ENCODE measurements around the gene KRTCAP2. TPM values are rescaled to one million over a fixed set of nuclear protein-coding genes. Genes with fewer than 3 reads are reported as not detected.
A peak's percentile ranks its signal among the peaks of the same experiment; 100 is the strongest.

KRTCAP2 gene
- total RNA-seq, 1 donor from 2014 or later, result 108 TPM

DNA sequence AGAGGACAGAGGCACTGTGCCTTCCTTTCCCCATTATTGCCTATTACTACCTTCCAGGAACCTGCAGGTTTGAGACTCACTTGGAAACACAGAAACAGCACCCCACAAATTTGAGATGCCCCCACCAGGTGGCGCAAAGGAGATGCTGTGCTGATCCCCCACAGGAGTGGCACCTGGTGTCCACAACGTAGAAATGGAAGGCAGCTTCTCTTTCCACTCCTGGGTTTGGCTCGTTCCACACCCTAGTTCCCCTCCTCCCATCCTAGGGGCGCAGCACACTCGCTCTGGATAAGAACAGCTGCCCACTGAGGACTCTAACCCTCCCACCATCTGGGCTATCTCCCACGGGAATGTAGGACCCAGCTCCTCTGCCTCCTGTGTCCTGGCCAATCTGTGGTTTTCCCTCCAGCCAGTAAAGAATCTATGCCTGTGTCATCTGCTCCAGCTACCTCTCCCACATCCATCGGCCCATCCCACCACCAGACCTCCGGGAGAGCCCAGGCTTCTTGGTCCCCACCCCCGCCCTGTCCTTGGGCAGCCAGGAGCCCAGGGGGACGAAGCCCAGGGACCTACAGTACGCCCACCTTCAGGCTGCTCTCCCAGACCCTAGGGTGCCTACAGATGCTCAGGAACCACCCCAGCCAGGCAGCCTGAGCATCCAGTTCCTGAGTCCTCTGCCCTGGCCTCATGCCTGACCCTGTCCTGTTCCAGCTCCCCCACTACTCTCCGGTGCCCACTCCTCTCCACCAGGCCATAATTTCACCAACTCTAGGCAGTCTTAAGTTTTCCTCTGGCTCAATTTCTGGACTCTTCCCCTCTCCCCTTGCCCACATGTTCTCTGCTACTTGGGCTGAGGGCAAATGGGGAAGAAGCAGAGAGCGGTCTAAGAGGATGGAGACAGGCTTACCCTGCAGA lies 34.0 kb upstream of the KRTCAP2 start:
- H3K9me3 Mint-ChIP-seq (ENCODE audit: unreplicated experiment), result peaks cover 27% of the 10 kb centered on the region
- peaks cover 22% of the 10 kb centered on the region for H3K27me3 Mint-ChIP-seq (ENCODE audit: unreplicated experiment)
- H3K4me3 Mint-ChIP-seq (ENCODE audit: unreplicated experiment), result peak overlapping the region; percentile 90

GRCh38 chr1:155205969-155206593 lies 33.0 kb upstream of the KRTCAP2 start:
- Mint-ChIP-seq H3K27me3 (ENCODE audit: unreplicated experiment) (peaks cover 24% of the 10 kb centered on the region), H3K9me3 (ENCODE audit: unreplicated experiment) (peaks cover 27% of the 10 kb centered on the region), H3K36me3 (ENCODE audit: unreplicated experiment) (peaks cover 4% of the 10 kb centered on the region), H3K27ac (ENCODE audit: unreplicated experiment) (peak overlapping the region; percentile 75), H3K4me1 (ENCODE audit: low read depth, unreplicated experiment) (peaks cover 14% of the 10 kb centered on the region), H3K4me3 (ENCODE audit: unreplicated experiment) (peak overlapping the region; percentile 81)
- TF ChIP-seq, protein P1, sequence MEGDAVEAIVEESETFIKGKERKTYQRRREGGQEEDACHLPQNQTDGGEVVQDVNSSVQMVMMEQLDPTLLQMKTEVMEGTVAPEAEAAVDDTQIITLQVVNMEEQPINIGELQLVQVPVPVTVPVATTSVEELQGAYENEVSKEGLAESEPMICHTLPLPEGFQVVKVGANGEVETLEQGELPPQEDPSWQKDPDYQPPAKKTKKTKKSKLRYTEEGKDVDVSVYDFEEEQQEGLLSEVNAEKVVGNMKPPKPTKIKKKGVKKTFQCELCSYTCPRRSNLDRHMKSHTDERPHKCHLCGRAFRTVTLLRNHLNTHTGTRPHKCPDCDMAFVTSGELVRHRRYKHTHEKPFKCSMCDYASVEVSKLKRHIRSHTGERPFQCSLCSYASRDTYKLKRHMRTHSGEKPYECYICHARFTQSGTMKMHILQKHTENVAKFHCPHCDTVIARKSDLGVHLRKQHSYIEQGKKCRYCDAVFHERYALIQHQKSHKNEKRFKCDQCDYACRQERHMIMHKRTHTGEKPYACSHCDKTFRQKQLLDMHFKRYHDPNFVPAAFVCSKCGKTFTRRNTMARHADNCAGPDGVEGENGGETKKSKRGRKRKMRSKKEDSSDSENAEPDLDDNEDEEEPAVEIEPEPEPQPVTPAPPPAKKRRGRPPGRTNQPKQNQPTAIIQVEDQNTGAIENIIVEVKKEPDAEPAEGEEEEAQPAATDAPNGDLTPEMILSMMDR (IDR thresholded peaks at IDR 0.05; ENCODE audit: partially characterized antibody, unreplicated experiment), result no peak
- DNase-seq, result no peak

More for the DNA sequence above, 34.0 kb upstream of the KRTCAP2 start:
- TF ChIP-seq, protein P1 (IDR thresholded peaks at IDR 0.05; ENCODE audit: partially characterized antibody, unreplicated experiment), result peak; percentile 85
- Mint-ChIP-seq H3K27ac (ENCODE audit: unreplicated experiment) (peak overlapping the region; percentile 99), H3K36me3 (ENCODE audit: unreplicated experiment) (peaks cover 4% of the 10 kb centered on the region), H3K4me1 (ENCODE audit: low read depth, unreplicated experiment) (peaks cover 14% of the 10 kb centered on the region)
- DNase-seq, result peak; percentile 90

- H3K4me3 Mint-ChIP-seq (ENCODE audit: unreplicated experiment), result no peak overlapping the region
- peaks cover 14% of the 10 kb centered on the region for H3K4me1 Mint-ChIP-seq (ENCODE audit: low read depth, unreplicated experiment)
- H3K36me3 Mint-ChIP-seq (ENCODE audit: unreplicated experiment), result no peaks in the 10 kb centered on the region
- no peak for DNase-seq
- TF ChIP-seq, protein P1 (IDR thresholded peaks at IDR 0.05; ENCODE audit: partially characterized antibody, unreplicated experiment), result no peak
- peaks cover 29% of the 10 kb centered on the region for H3K9me3 Mint-ChIP-seq (ENCODE audit: unreplicated experiment)
- H3K27me3 Mint-ChIP-seq (ENCODE audit: unreplicated experiment), result peaks cover 22% of the 10 kb centered on the region
- H3K27ac Mint-ChIP-seq (ENCODE audit: unreplicated experiment), result no peak overlapping the region
Observed at GRCh38 chr1:155205035-155205434, 31.9 kb upstream of the KRTCAP2 start.

DNA sequence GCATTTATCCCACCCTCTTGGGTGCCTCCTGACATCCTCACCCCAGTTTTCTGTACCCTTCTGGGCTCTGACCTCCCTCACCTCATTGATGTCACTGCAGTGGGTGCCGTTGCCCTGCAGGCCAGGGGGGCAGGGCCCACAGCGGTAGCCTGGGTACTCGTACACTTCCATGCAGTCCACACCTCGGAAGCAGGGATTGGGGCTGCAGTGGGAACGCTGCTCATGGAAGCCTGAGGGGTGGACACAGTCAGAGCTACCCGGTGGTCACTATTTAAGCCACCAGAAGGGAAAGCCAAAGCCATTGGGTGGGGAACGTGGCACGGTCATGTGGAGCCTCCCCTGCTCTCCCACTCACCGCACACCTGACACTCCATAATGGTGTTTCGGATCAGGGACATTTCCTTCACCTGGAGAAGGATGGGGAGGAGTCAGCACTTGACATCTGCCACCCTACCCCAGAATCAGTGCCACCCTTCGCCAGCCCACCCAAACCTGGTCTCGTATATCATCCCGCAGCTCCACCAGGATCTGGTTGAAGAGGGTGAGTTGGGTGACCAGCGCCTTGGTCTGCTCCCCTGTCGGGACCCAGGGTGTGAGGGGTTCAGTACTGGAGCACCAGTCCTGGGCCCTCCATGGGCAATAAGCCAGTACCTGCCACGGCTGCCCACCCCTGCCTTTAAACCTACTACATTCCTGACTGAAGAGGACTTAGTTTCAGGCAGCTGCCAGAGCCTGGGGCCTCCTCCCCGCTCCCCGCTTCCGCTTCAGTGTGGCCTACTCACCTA lies 29.8 kb upstream of the KRTCAP2 start:
- peaks cover 10% of the 10 kb centered on the region for H3K4me1 Mint-ChIP-seq (ENCODE audit: low read depth, unreplicated experiment)
- H3K9me3 Mint-ChIP-seq (ENCODE audit: unreplicated experiment), result peaks cover 21% of the 10 kb centered on the region
- TF ChIP-seq, protein P1 (IDR thresholded peaks at IDR 0.05; ENCODE audit: partially characterized antibody, unreplicated experiment), result no peak
- no peaks in the 10 kb centered on the region for H3K36me3 Mint-ChIP-seq (ENCODE audit: unreplicated experiment)
- no peak for DNase-seq
- peak overlapping the region; percentile 30 for H3K4me3 Mint-ChIP-seq (ENCODE audit: unreplicated experiment)
- peaks cover 17% of the 10 kb centered on the region for H3K27me3 Mint-ChIP-seq (ENCODE audit: unreplicated experiment)
- H3K27ac Mint-ChIP-seq (ENCODE audit: unreplicated experiment), result peak overlapping the region; percentile 55

Data from glutamatergic neuron (in vitro differentiated cells).